H1 (cell line): Measurements from ENCODE around the gene AMIGO2. TPM values are rescaled to one million over a fixed set of nuclear protein-coding genes. Genes with fewer than 3 reads are reported as not detected.

Experiments
- CTCF ChIA-PET: fragments of 300-600 bp; sonication (Branson Sonifier 250); formaldehyde crosslinking; loops from one replicate; lab custom pipeline; 2021; ENCODE audit not compliant: partially characterized antibody; lab: Charles Lee
- POLR2A ChIA-PET: fragments of 300-600 bp; sonication (Branson Sonifier 250); formaldehyde crosslinking; loops from one replicate; lab custom pipeline; 2021; ENCODE audit warnings: inconsistent platforms; ENCODE audit not compliant: partially characterized antibody; lab: Charles Lee
- DNase-seq, 2 experiments: peaks; one replicate each; pipeline versions ENCODE4 v3.0.0 to v3.0.0-alpha.2; 2010 to 2022; ENCODE audit warnings: low spot score in 2 of 2, low read depth in 1 of 2, mixed read lengths in 1 of 2
- FAIRE-seq: peaks from 2 replicates; lab custom pipeline; 2011; peaks lifted over from hg19 to GRCh38; lab: Jason Lieb, UNC
- H2AFZ ChIP-seq: 2 replicates; pipeline ENCODE4 v1.8.1; 2012; ENCODE audit warnings: low read length, inconsistent platforms
- H2AK5ac ChIP-seq: 2 replicates; pipeline ENCODE4 v1.6.1; 2013; ENCODE audit warnings: low read depth, low read length
- H2BK120ac ChIP-seq: replicated peaks from 2 replicates; pipeline ENCODE3; 2013; ENCODE audit warnings: low read depth, low read length, inconsistent platforms
- H2BK12ac ChIP-seq: 2 replicates; pipeline ENCODE4 v1.6.1; 2013; ENCODE audit warnings: low read depth, low read length
- H2BK15ac ChIP-seq: 2 replicates; pipeline ENCODE4 v1.6.1; 2013; ENCODE audit warnings: low read length
- H2BK20ac ChIP-seq: 2 replicates; pipeline ENCODE4 v1.6.1; 2013; ENCODE audit warnings: low read length
- H2BK5ac ChIP-seq: 2 replicates; pipeline ENCODE4 v1.6.1; 2013; ENCODE audit warnings: low read depth, low read length
- H3K14ac ChIP-seq: 2 replicates; pipeline ENCODE4 v1.6.1; 2013; ENCODE audit warnings: inconsistent platforms; ENCODE audit not compliant: insufficient read length
- H3K18ac ChIP-seq: 2 replicates; pipeline ENCODE4 v1.6.1; 2013; ENCODE audit warnings: low read length; ENCODE audit errors: extremely low read depth
- H3K23ac ChIP-seq: 2 replicates; pipeline ENCODE4 v1.6.1; 2013; ENCODE audit warnings: inconsistent platforms; ENCODE audit not compliant: insufficient read length
- H3K23me2 ChIP-seq: 2 replicates; pipeline ENCODE4 v1.6.1; 2013; ENCODE audit warnings: low read depth, low read length
- H3K27ac ChIP-seq: 2 replicates; pipeline ENCODE4 v1.6.1; 2011; ENCODE audit warnings: low read depth, low read length, inconsistent platforms
- H3K27me3 ChIP-seq, 4 experiments: replicated peaks in 1 of 4; 1 replicate in 1 of 4; 2 replicates in 3 of 4; pipeline versions ENCODE4 v1.6.1 to v1.8.1; 2011 to 2013; ENCODE audit warnings: low read length in 3 of 4, mild to moderate bottlenecking in 3 of 4, inconsistent platforms in 2 of 4, mixed read lengths in 2 of 4, moderate library complexity in 1 of 4; ENCODE audit not compliant: control insufficient read depth in 3 of 4, insufficient read depth in 3 of 4; ENCODE audit errors: extremely low read depth in 1 of 4
- H3K36me3 ChIP-seq, 4 experiments: 2 replicates each; pipeline versions ENCODE4 v1.6.1 to v1.8.1; 2011 to 2013; ENCODE audit warnings: mild to moderate bottlenecking in 4 of 4, low read length in 3 of 4, moderate library complexity in 2 of 4, control low read depth in 1 of 4, inconsistent platforms in 1 of 4; ENCODE audit not compliant: insufficient read depth in 4 of 4, control insufficient read depth in 2 of 4
- H3K4ac ChIP-seq: replicated peaks from 2 replicates; pipeline ENCODE3; 2013; ENCODE audit warnings: low read length, low read depth, mixed read lengths, inconsistent platforms; ENCODE audit not compliant: insufficient read length
- H3K4me1 ChIP-seq, 4 experiments: replicated peaks in 1 of 4; 1 replicate in 1 of 4; 2 replicates in 3 of 4; pipeline versions ENCODE4 v1.6.1 to v1.8.1; 2011 to 2013; ENCODE audit warnings: low read length in 3 of 4, inconsistent platforms in 2 of 4, mixed read lengths in 1 of 4; ENCODE audit not compliant: insufficient read depth in 4 of 4, control insufficient read depth in 3 of 4
- H3K4me2 ChIP-seq, 2 experiments: 2 replicates each; pipeline versions ENCODE4 v1.6.1 to v1.8.1; 2011 to 2013; ENCODE audit warnings: low read depth in 2 of 2, low read length in 2 of 2, control low read depth in 1 of 2, inconsistent platforms in 1 of 2, mild to moderate bottlenecking in 1 of 2; ENCODE audit not compliant: insufficient read depth in 1 of 2
- H3K4me3 ChIP-seq, 4 experiments: fragments of 200-600, 300-600 bp in 1 of 4; sonication (generic), shearing (Covaris generic), sonication (Bioruptor Twin) in 1 of 4; 2 replicates each; pipeline versions ENCODE4 v1.5.1 to v1.8.1; 2011 to 2016; ENCODE audit warnings: low read length in 4 of 4, low read depth in 3 of 4, control low read depth in 2 of 4, inconsistent platforms in 2 of 4, mild to moderate bottlenecking in 2 of 4, mixed read lengths in 1 of 4, moderate library complexity in 1 of 4; ENCODE audit not compliant: insufficient read depth in 2 of 4; ENCODE audit errors: extremely low read depth in 1 of 4
- H3K56ac ChIP-seq: replicated peaks from 2 replicates; pipeline ENCODE3; 2013; ENCODE audit warnings: low read depth, mild to moderate bottlenecking, mixed read lengths, low read length, inconsistent platforms; ENCODE audit not compliant: insufficient read length
- H3K79me1 ChIP-seq: 2 replicates; pipeline ENCODE4 v1.6.1; 2013; ENCODE audit warnings: low read depth, low read length, control low read depth
- H3K79me2 ChIP-seq, 2 experiments: 2 replicates each; pipeline versions ENCODE4 v1.6.1 to v1.8.1; 2012 to 2013; ENCODE audit warnings: low read length in 2 of 2, mild to moderate bottlenecking in 2 of 2, inconsistent platforms in 1 of 2; ENCODE audit not compliant: insufficient read depth in 2 of 2, control insufficient read depth in 1 of 2
- H3K9ac ChIP-seq, 4 experiments: replicated peaks in 1 of 4; 1 replicate in 1 of 4; 2 replicates in 3 of 4; pipeline versions ENCODE4 v1.6.1 to v1.8.1; 2011 to 2013; ENCODE audit warnings: low read depth in 3 of 4, low read length in 3 of 4, control low read depth in 2 of 4, mild to moderate bottlenecking in 2 of 4, moderate library complexity in 2 of 4, inconsistent platforms in 1 of 4; ENCODE audit errors: extremely low read depth in 1 of 4
- H3K9me3 ChIP-seq, 2 experiments: 2 replicates each; pipeline versions ENCODE4 v1.6.1 to v1.8.1; 2012 to 2013; ENCODE audit warnings: mild to moderate bottlenecking in 2 of 2, moderate library complexity in 2 of 2, control low read depth in 1 of 2, inconsistent platforms in 1 of 2, low read depth in 1 of 2, low read length in 1 of 2, mixed read lengths in 1 of 2; ENCODE audit not compliant: insufficient read depth in 2 of 2
- H4K20me1 ChIP-seq, 2 experiments: replicated peaks in 1 of 2; 2 replicates each; pipeline versions ENCODE3 to v1.8.1; 2011 to 2013; ENCODE audit warnings: inconsistent platforms in 2 of 2, low read length in 2 of 2, mild to moderate bottlenecking in 1 of 2; ENCODE audit not compliant: insufficient read depth in 2 of 2, control insufficient read depth in 1 of 2
- H4K5ac ChIP-seq: 2 replicates; pipeline ENCODE4 v1.6.1; 2013; ENCODE audit warnings: low read length, low read depth, mixed read lengths, inconsistent platforms; ENCODE audit not compliant: insufficient read length
- H4K8ac ChIP-seq: 2 replicates; pipeline ENCODE4 v1.8.0; 2013; ENCODE audit warnings: mild to moderate bottlenecking, moderate library complexity, low read length, inconsistent platforms; ENCODE audit not compliant: insufficient read depth; ENCODE audit errors: extremely low read depth
- H4K91ac ChIP-seq: replicated peaks from 2 replicates; pipeline ENCODE3; 2013; ENCODE audit warnings: low read length, mixed read lengths, inconsistent platforms; ENCODE audit not compliant: insufficient read length
- ASH2L ChIP-seq: fragments of 200-600, 300-600 bp; sonication (generic); IDR thresholded peaks from one replicate; pipeline ENCODE4 v1.7.1; 2017; ENCODE audit warnings: low read length
- BACH1 ChIP-seq: IDR thresholded peaks from 2 replicates; pipeline ENCODE4 v1.6.1; 2012; ENCODE audit warnings: low read length, improper control_type of control experiment
- CEBPB ChIP-seq: IDR thresholded peaks from 2 replicates; pipeline ENCODE4 v1.6.1; 2012; ENCODE audit warnings: low read depth, low read length
- FOSL1 ChIP-seq: IDR thresholded peaks from 2 replicates; pipeline ENCODE4 v1.6.1; 2011; ENCODE audit warnings: mild to moderate bottlenecking, low read depth, low read length, moderate library complexity; ENCODE audit not compliant: insufficient read depth
- JUN ChIP-seq: IDR thresholded peaks from 2 replicates; pipeline ENCODE4 v1.6.1; 2011; ENCODE audit warnings: low read depth, mild to moderate bottlenecking, improper control_type of control experiment, low read length
- KDM1A ChIP-seq: fragments of 200-600, 300-600 bp; sonication (generic); IDR thresholded peaks from 2 replicates; pipeline ENCODE4 v1.7.1; 2016; ENCODE audit warnings: mild to moderate bottlenecking, low read length, borderline replicate concordance
- KDM5A ChIP-seq: fragments of 200-600 bp; IDR thresholded peaks from 2 replicates; pipeline ENCODE4 v1.7.1; 2012; ENCODE audit warnings: mild to moderate bottlenecking, low read length, inconsistent platforms, mixed read lengths
- POLR2AphosphoS5 ChIP-seq: IDR thresholded peaks from 2 replicates; pipeline ENCODE4 v1.6.1; 2011; ENCODE audit warnings: low read depth, low read length
- RNF2 ChIP-seq: fragments of 200-900, 300-1000 bp; sonication (generic); IDR thresholded peaks from 2 replicates; pipeline ENCODE4 v1.7.1; 2016; ENCODE audit warnings: borderline replicate concordance, low read depth, mild to moderate bottlenecking, antibody characterized with exemption, low read length; ENCODE audit not compliant: poor library complexity, severe bottlenecking; ENCODE audit errors: missing control alignments
- SP1 ChIP-seq: IDR thresholded peaks from 2 replicates; pipeline ENCODE4 v1.6.1; 2011; ENCODE audit warnings: low read depth, low read length
- SUZ12 ChIP-seq: fragments of 200-600 bp; sonication (generic); IDR thresholded peaks from 2 replicates; pipeline ENCODE4 v1.6.1; 2012; ENCODE audit warnings: mild to moderate bottlenecking, inconsistent platforms, low read length, moderate library complexity, mixed read lengths
- TBP ChIP-seq: IDR thresholded peaks from 2 replicates; pipeline ENCODE4 v1.6.1; 2011; ENCODE audit warnings: low read depth, low read length, improper control_type of control experiment
- TEAD4 ChIP-seq: IDR thresholded peaks from 2 replicates; pipeline ENCODE4 v1.6.1; 2012; ENCODE audit warnings: low read depth, low read length, inconsistent platforms, mixed read lengths
- USF2 ChIP-seq: IDR thresholded peaks from 2 replicates; pipeline ENCODE4 v1.6.1; 2011; ENCODE audit warnings: low read length, improper control_type of control experiment
- YY1 ChIP-seq: IDR thresholded peaks from 2 replicates; pipeline ENCODE4 v1.6.1; 2011; ENCODE audit warnings: low read depth, mild to moderate bottlenecking, low read length
- WGBS, 2 experiments: shearing (Covaris generic) in 1 of 2; methylation state at CpG; one replicate each; pipeline versions ENCODE4 v1.1.6 to v1.1.7; 2013 to 2015; ENCODE audit warnings: low lambda C conversion rate in 2 of 2, mixed read lengths in 2 of 2, inconsistent platforms in 1 of 2, low coverage in 1 of 2, missing lambda C conversion rate in 1 of 2; ENCODE audit not compliant: insufficient replicate concordance in 2 of 2, insufficient coverage in 1 of 2, insufficient read length in 1 of 2; ENCODE audit errors: extremely low coverage in 1 of 2, missing lambda C conversion rate in 1 of 2; 5-methylcytosine and 5-hydroxymethylcytosine counted together
- polyA plus RNA-seq, 7 experiments: library from polyadenylated mRNA; depleted of rRNA in 3 of 7; stranded (reverse) in 5 of 7; unstranded in 2 of 7; fragments of >200 nt in 5 of 7; fragments of 200-250 nt in 2 of 7; gene quantifications; 1 replicate in 5 of 7; 2 replicates in 1 of 7; 4 replicates in 1 of 7; pipeline versions ENCODE4 v1.2.1 to v1.2.3, GENCODE V29; 2011 to 2013; ENCODE audit warnings: missing spikeins in 2 of 7, mixed read lengths in 2 of 7
- total RNA-seq: library from RNA; stranded (reverse); fragmentation: NEBNext Ultra II Directional; extraction: Animal tissue kit (Norgen Biotek cat#: 25700); gene quantifications from 2 replicates; pipeline ENCODE4 v1.2.1, GENCODE V29; 2021

The AMIGO2 gene
- total and polyA plus RNA-seq, 2 of the 8 experiments (the other 6 are each of a cell fraction or from before 2014, with no cell fraction given) = 1.7 to 3.3 TPM

- no peaks in the 10 kb centered on the region for H3K79me2 ChIP-seq
- FAIRE-seq (no peak), DNase-seq (no peak)
- CTCF ChIA-PET = interaction anchor here (2.0 to 2.4 kb wide), 2 partner anchors 36 to 266 kb away, joined by 4 to 8 read pairs; no protein-coding TSS in a partner anchor
- 86% methylated on average over 3 of the region's 3 CpGs; no CpG with 5 or more reads in 1 of the 2 experiments for WGBS, 2 experiments
- no peak overlapping the region for H3K18ac ChIP-seq
- H2BK12ac ChIP-seq = no peak overlapping the region
- no peak overlapping the region for H3K23ac ChIP-seq
- H3K4me2 ChIP-seq = no peak overlapping the region
- no peaks in the 10 kb centered on the region for H4K20me1 ChIP-seq
- H2BK20ac ChIP-seq = no peak overlapping the region
- H3K27me3 ChIP-seq = no peaks in the 10 kb centered on the region
- POLR2A ChIA-PET = no interaction called here
- no peak overlapping the region for H4K8ac ChIP-seq
- no peak overlapping the region for H3K56ac ChIP-seq
- H3K9me3 ChIP-seq = no peaks in the 10 kb centered on the region
- H3K27ac ChIP-seq = no peak overlapping the region
- no peak overlapping the region for H3K9ac ChIP-seq
- H4K91ac ChIP-seq = no peak overlapping the region
- H3K14ac ChIP-seq = no peak overlapping the region
- H3K36me3 ChIP-seq = no peaks in the 10 kb centered on the region
- no peak overlapping the region for H2BK5ac ChIP-seq
- no peak overlapping the region for H3K4me3 ChIP-seq
- H2BK15ac ChIP-seq = no peak overlapping the region
- H2AFZ ChIP-seq = peak overlapping the region; percentile 77; the same call in 1 of the 2 replicates
- H2AK5ac ChIP-seq = no peak overlapping the region
- H4K5ac ChIP-seq = no peak overlapping the region
- H2BK120ac ChIP-seq = no peak overlapping the region
- H3K4ac ChIP-seq = no peak overlapping the region
- no peaks in the 10 kb centered on the region for H3K23me2 ChIP-seq
- peaks cover 0 to 8% (median 4%) of the 10 kb centered on the region in 4 experiments; a peak in 4 of 7 replicates for H3K4me1 ChIP-seq
- H3K79me1 ChIP-seq = no peaks in the 10 kb centered on the region
- TF ChIP-seq CEBPB (no peak), JUN (no peak), ASH2L (no peak), SUZ12 (no peak), SP1 (no peak), POLR2AphosphoS5 (no peak), USF2 (no peak), TBP (no peak), TEAD4 (no peak), KDM1A (no peak), RNF2 (no peak), BACH1 (no peak), FOSL1 (no peak), KDM5A (no peak), YY1 (no peak)
These were observed 44.3 kb downstream of the AMIGO2 start for GRCh38 chr12:47035484-47035883.
